Uterus (tissue), 2 donors: Measurements from ENCODE around the gene COL25A1.

ENCODE experiments used
- POLR2A ChIP-seq, 2 donors: fragments of 450-650 bp; IDR thresholded peaks; one replicate each; pipeline ENCODE4 v1.6.1; 2016; ENCODE audit warnings: antibody characterized with exemption in 2 of 2, mild to moderate bottlenecking in 1 of 2, moderate library complexity in 1 of 2
- TF ChIP-seq, protein P1 (sequence below), 4 experiments: fragments of 200-600 bp in 2 of 4; fragments of 450-650 bp in 2 of 4; sonication (generic) in 2 of 4; IDR thresholded peaks; one replicate each; pipeline ENCODE4 v1.5.1; 2016 to 2019; ENCODE audit warnings: antibody characterized with exemption in 4 of 4, mild to moderate bottlenecking in 2 of 4, moderate library complexity in 1 of 4

DNA sequence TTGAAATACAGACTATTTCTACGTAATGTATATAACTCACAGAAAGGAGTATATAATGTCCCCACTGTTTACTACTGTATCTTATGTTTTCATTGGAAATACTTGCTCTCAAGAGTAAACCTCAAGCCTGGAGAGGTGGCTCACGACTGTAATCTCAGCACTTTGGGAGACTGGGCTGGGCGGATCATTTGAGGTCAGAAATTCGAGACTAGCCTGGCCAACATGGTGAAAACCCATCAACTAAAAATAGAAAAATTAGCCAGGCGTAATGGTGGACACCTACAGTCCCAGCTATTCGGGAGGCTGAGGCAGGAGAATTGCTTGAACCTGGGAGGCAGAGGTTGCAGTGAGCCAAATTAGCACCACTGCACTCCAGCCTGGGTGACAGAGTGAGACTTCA lies 92.8 kb downstream of the COL25A1 start:
- TF ChIP-seq, protein P1, sequence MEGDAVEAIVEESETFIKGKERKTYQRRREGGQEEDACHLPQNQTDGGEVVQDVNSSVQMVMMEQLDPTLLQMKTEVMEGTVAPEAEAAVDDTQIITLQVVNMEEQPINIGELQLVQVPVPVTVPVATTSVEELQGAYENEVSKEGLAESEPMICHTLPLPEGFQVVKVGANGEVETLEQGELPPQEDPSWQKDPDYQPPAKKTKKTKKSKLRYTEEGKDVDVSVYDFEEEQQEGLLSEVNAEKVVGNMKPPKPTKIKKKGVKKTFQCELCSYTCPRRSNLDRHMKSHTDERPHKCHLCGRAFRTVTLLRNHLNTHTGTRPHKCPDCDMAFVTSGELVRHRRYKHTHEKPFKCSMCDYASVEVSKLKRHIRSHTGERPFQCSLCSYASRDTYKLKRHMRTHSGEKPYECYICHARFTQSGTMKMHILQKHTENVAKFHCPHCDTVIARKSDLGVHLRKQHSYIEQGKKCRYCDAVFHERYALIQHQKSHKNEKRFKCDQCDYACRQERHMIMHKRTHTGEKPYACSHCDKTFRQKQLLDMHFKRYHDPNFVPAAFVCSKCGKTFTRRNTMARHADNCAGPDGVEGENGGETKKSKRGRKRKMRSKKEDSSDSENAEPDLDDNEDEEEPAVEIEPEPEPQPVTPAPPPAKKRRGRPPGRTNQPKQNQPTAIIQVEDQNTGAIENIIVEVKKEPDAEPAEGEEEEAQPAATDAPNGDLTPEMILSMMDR (IDR thresholded peaks at IDR 0.05): no peak
- TF ChIP-seq POLR2A (IDR thresholded peaks at IDR 0.05): no peak
